Stimulated activated CD8-positive, alpha-beta memory T cell treated with anti-CD3 and anti-CD28 coated beads, Interleukin-2, amount 100 ng/mL, for 48 hours (primary cell): ENCODE data around the gene FNDC3B.
"Not testable (repeated sequence)": the region's sequence is repeated elsewhere in the genome, so short reads cannot be mapped to it uniquely, and the experiment has no call there.

ENCODE experiments used
- DNase-seq, 2 donors: peaks; one replicate each; pipeline ENCODE4 v3.0.0-alpha.2; 2020; ENCODE audit warnings: low read depth in 2 of 2

The FNDC3B gene

DNA sequence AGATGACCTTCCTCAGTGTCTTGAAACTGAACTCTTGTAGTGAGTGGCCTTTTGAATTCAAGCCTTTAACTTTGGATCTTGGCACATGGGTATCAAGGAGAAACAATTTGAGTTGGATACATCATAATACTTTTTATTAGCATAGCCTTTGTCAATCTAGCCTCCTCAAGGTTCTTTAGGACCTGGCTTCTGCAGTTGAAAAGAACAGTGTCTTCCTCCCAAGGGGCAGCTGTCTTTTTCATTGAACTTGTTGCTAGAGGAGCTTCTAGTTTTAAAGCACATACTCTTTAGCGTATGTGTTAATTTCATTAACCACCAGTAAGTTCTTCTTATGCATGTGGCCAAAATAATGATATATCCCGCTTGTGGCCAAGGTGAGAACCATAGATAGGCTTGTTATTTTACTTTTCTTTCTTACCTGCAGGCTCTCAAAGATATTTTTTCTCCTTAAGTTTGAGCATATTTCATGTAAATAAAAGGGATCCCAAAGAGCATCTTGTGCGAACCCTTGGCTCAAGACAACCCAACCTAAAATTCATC lies 325.7 kb downstream of the FNDC3B start:
- no peak for DNase-seq

- DNase-seq = no peak
Measured at GRCh38 chr3:172367205-172368105, 328.1 kb downstream of the FNDC3B start.

GRCh38 chr3:172368556-172368955 lies 329.2 kb downstream of the FNDC3B start:
- not testable (repeated sequence) for DNase-seq

- no peak for DNase-seq
Measured at GRCh38 chr3:172369590-172370259, 330.3 kb downstream of the FNDC3B start.

DNA sequence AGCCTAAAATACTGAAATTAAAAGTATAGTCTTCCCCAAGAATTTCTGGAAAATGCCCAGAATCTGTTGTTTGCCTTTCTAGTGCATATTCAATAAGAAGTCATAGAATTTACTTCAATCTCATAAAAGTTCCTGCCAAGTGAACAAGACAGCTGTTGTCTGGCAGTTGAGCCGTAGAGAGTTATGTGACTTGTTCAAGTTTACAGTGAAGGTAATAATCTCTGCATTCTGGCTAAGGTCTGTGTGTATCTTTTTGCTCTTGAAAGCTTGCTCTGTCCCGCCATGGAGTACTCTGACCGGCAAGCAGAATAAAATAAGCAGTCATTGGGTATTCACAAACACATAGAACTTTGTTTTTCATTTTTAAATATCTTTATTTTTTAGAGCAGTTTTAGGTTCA lies 331.0 kb downstream of the FNDC3B start:
- no peak for DNase-seq

GRCh38 chr3:172371544-172371943 lies 332.2 kb downstream of the FNDC3B start:
- DNase-seq = no peak

DNA sequence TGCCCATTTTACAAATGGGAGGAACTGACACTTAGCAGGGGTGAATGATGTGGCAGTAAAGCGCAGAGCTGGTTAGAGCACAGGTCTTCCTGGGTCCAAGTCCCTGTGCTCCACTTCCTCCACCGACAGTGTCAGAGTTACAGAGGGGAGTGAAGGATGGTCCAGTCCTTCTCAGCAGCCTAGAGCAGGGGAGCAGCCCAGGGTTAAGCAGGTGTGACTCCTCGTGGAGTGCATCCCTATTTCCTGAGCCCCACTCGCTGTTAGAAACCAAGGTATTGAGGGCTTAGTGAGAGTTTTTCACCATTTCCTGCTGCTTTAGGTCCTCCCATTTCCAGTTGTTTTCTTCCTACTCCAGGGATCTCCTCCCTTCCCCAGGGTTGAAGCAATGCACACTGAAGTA lies 333.5 kb downstream of the FNDC3B start:
- no peak for DNase-seq

DNA sequence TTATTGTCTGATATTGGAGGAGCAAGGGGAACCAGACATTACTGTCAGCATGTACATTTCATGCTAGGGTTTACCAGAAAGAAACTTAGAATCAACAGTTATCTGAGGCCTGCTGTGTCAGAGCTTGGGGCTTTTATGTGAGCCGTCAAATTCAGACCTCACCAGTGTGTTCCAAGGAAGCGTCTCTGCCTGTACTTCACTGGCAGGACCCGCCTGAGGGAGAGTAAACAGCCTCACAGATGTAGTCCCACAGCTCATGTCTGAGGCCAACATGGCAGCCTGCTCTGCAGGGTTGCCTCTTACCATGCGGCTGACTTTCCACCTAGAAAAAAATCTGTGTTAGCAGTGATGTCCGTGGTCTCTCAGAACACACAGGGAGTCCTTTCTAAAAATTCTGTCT lies 334.5 kb downstream of the FNDC3B start:
- DNase-seq = no peak

DNA sequence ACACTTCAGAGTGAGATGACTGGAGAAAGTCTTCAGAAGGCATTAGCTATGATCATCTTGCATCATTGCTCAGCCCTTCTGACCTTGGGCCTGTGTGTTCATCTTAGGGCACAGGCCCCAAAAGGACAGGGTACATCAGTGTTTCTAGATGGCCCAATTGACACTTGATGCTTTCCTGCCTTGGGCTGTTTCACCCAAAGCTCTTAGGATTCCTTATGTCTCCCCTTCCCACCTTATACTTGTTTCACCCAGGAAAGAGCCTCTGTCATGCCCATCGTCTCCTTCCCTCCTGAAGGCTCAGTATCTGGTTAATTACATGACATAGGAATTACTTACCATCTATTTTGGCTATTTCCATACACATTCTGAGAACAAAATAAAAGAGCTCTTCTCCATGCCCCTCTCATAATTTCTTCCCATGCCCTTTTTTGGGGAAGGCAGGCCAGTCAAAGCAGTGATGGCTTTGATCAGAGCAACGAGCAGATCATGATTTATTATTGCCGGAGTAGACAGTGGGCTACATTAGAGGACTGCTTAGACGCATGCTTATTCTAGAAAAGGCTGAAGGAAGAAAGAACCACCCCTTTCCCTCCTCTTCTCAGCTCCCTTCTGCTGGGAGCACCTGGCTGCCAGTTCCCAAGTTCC lies 335.9 kb downstream of the FNDC3B start:
- no peak for DNase-seq

GRCh38 chr3:172376402-172376801 lies 337.0 kb downstream of the FNDC3B start:
- DNase-seq = no peak

DNA sequence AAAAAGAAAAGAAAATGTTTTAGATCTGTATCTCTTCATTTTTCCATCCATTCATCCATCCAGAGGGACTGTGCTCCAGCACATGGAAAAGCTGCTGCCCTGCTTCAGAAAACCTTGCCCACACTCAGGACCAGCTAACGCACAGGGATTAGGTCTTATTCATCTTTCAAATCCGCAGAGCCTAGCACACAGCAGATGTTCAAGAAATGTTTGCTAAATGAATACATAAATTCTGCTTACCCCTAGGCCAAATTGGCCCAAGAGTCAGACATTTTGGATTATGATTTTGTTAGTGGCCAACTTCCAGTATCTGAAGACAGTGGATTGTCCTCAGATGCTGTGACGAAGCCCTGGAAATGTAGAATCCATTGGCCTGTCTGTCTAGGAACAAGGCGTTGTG lies 337.5 kb downstream of the FNDC3B start:
- no peak for DNase-seq

DNA sequence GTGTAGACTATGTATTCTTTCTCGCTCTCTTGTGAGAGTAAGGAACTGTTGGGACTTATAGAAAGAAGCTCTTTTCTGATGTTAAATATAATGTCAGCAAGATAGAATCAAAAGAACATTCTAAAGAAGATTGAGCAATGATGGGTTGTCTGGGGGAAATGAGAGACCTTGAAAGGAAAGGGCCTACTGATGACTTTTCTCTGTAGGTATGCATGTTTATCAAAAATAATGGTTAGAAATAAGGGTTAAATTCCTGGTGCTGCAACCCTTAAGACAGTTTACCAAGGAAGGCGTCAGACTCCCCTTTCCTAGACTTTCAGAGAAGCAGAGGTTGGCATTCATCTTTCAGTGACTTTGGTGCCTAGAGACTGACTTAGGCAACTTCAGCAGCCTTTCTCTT lies 339.1 kb downstream of the FNDC3B start:
- no peak for DNase-seq

DNA sequence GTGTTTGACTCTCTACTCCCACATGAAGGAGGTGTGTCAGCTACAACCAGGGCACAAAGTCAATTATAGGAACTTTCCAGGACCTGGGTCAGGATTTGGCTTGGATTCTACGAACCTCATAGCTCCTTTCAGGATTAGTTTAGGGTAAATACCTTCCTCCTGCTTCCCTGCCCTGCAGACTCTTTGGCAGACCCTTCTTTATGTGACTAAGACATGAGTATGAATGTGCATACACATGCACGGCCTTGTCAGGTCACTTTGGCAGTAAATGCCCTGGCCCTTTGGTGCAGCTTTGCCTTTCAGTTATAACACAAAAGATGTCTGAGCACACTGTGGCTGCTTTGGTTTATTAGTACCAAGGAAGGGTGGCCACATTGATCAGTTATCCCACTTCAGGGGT lies 340.0 kb downstream of the FNDC3B start:
- DNase-seq = no peak

- no peak for DNase-seq
Measured at GRCh38 chr3:172380632-172381031, 341.3 kb downstream of the FNDC3B start.

DNA sequence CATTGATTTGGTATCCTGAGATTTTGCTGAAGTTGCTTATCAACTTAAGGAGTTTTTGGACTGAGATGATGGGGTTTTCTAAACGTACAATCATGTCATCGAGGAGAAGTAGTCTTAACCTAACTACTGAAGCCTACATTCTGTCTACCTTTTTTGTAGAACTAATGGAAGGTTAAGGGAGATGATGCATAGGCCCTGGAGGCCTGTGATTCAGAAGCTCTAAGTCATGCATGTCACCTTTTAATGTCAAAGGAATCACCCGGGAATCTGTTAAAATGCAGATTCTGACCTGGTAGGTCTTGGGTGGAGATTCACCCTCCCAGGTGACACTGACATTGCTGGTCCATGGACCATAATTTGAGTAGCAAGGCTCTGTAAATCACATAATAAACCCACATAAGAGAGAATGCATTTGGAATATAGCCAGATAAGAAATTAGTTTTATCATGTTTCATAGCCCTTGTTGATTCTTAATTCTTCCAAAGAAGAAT lies 344.0 kb downstream of the FNDC3B start:
- no peak for DNase-seq

DNA sequence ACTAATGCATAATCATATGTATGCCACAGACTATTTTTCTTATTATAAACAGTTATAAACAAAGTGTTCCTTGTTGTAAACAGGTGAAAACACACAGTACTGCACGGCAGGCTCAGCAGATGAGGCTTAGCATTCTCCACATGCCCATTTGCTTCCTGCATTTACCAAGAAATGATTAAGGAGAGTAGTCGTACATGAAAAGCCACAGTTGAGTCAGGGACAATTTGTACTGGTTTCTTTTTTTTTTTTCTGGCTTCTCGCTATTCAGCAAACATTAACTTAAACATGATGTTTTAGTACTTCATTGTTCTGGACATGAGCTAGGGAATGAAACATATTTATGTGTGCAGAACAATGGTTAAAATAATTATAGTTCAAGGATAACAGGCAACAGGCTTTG lies 345.5 kb downstream of the FNDC3B start:
- no peak for DNase-seq

- DNase-seq = no peak
Measured at GRCh38 chr3:172387728-172388127, 348.4 kb downstream of the FNDC3B start.

DNA sequence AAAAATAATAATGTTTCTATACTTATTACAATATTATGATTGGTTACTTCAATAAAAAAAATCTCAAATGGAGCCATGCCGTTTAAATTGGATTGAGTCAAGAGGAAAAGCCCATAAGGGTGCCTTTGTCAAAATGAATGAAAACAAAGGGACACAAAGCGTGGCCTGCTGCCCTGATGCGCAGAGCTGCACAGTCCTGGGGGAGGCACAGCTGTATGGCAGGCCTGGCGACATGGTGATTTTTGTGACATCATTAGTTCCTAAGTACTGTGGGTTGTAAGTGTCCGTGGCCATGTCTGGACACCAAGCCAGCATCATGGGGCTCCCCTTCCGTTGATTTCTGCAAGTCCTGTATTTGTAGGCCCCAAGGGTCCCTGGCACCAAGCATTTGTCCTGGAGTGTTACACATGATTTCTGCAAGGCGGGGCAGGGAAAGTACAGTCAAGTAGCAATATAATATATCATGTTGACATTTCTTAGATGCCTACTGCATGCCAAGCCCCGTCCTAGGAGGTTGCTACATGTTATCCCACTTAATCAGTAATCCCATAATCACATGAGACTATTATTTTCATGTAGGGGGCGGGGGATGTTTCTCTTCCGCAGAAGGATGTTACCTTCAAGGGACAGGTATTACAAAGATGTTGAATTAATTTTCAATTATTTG lies 349.2 kb downstream of the FNDC3B start:
- no peak for DNase-seq

DNA sequence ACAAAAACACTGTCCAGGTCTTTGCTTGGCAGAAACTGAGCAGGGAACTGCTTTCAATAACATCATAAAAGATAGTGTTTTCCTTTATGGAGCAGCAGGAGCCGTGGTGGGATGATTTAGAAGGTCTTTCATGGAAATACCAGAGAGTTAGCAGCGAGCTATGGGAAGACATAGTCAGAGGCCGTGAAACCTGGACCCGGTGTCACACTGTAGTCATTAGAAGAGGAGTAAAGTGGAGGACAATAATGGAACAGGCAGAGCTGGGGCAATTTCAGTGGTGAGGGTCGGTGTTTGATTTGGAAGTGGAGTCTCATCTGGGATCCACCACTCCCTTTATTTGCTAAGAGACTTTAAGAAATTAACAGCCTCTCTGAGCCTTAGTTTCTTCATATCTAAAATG lies 351.4 kb downstream of the FNDC3B start:
- no peak for DNase-seq

DNA sequence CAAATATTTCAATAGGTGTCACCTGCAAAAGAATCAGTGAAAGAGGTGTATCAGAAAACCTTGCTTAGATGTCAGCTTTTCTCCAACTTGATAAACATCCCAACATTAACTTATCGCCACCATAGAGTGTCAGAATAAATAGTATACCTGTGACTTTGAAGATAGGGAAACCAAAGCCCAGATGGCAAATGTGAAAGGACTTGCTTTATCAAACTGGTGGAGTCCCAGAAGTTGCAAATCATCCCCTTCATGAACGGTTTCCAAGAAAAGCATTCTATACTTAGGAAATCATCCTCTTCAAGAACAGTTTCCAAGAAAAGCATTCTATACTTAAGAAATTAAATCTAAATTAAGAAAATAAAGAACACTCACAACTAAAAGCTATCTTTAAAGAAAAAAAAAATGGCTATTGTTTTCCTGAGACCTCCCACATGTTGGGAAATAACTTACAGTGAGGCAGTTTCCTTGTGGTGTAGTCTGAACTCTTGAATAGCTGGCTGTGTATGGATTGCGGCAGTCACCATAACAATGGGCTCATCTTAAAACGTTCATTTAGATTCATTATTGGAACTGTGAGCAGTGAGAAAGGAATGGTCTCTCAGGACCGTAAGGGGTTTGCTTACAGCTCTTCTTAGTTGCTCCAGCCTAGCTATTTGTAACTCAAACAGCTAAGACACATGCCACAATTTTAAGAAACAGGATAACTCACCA lies 352.4 kb downstream of the FNDC3B start:
- no peak for DNase-seq

DNA sequence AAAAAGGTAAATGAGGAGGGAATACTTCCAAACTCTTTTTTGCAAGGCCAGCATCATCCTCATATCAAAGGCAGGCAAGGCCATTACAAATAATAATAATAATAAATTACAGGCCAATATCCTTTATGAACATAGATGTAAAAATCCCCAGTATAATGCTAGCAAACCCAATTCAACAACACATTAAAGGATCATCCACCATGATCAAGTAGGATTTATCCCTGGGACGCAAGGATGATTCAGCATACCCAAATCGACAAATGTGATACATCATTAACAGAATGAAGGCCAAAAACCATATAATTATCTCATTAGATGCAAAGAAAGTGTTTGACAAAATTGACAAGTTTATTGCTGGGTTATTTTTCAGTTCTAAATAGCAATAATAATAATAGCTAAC lies 355.3 kb downstream of the FNDC3B start:
- no peak for DNase-seq
